Measurements from ENCODE around the gene RAB8B.

GRCh38 chr15:63250312-63250965, 61.0 kb downstream of the RAB8B start:
- TF ChIP-seq CTCF (conservative IDR thresholded peaks at IDR 0.05; ENCODE audit: low read depth, low read length), result no peak
- TF ChIP-seq EZH2phosphoT487 (IDR thresholded peaks at IDR 0.05; ENCODE audit: borderline replicate concordance, low read length), result no peak
